GM12891 (cell line): ENCODE measurements around the gene ROGDI.

Experiments used
- POLR2A ChIP-seq: IDR thresholded peaks from 2 replicates; pipeline ENCODE4 v1.6.1; 2011; ENCODE audit warnings: low read depth, low read length, control low read depth
- POLR2AphosphoS5 ChIP-seq: IDR thresholded peaks from 2 replicates; pipeline ENCODE4 v1.6.1; 2011; ENCODE audit warnings: low read depth, low read length, control low read depth
- SPI1 ChIP-seq: IDR thresholded peaks from 2 replicates; pipeline ENCODE4 v1.6.1; 2011; ENCODE audit warnings: low read depth, low read length, control low read depth
- TAF1 ChIP-seq: IDR thresholded peaks from 2 replicates; pipeline ENCODE4 v1.6.1; 2011; ENCODE audit warnings: low read depth, low read length, control low read depth

GRCh38 chr16:4825196-4825595 is 22.8 kb upstream of the ROGDI start:
- no peak for TF ChIP-seq POLR2A
- no peak for TF ChIP-seq POLR2AphosphoS5
- TF ChIP-seq TAF1: no peak
- TF ChIP-seq SPI1: no peak
